IPS DF 6.9 (cell line): Measurements from ENCODE around the gene EIF4A3.

Source experiments
- DNase-seq: peaks from one replicate; pipeline ENCODE4 v3.0.0-alpha.2; 2013; ENCODE audit warnings: low read depth, low spot score
- H3K27ac ChIP-seq: one replicate; pipeline ENCODE4 v1.5.1; 2013; ENCODE audit warnings: low read length, control low read depth
- H3K27me3 ChIP-seq: 2 replicates; pipeline ENCODE4 v1.6.1; 2013; ENCODE audit warnings: mild to moderate bottlenecking, low read length; ENCODE audit not compliant: control insufficient read depth, insufficient read depth
- H3K36me3 ChIP-seq: 2 replicates; pipeline ENCODE4 v1.6.1; 2013; ENCODE audit warnings: low read length; ENCODE audit not compliant: control insufficient read depth, insufficient read depth
- H3K4me1 ChIP-seq: 2 replicates; pipeline ENCODE4 v1.6.1; 2013; ENCODE audit warnings: low read length; ENCODE audit not compliant: control insufficient read depth, insufficient read depth
- H3K4me3 ChIP-seq: 2 replicates; pipeline ENCODE4 v1.5.1; 2013; ENCODE audit warnings: mild to moderate bottlenecking, low read length
- H3K9me3 ChIP-seq: 2 replicates; pipeline ENCODE4 v1.6.1; 2013; ENCODE audit warnings: low read length, inconsistent platforms; ENCODE audit not compliant: control insufficient read depth, insufficient read depth
- WGBS: extraction: QIAGEN DNeasy Blood & Tissue Kit; methylation state at CpG from one replicate; pipeline ENCODE4 v1.1.7; 2013; ENCODE audit warnings: mixed read lengths, missing lambda C conversion rate; ENCODE audit not compliant: insufficient read length, insufficient coverage; 5-methylcytosine and 5-hydroxymethylcytosine counted together

EIF4A3 gene

DNA sequence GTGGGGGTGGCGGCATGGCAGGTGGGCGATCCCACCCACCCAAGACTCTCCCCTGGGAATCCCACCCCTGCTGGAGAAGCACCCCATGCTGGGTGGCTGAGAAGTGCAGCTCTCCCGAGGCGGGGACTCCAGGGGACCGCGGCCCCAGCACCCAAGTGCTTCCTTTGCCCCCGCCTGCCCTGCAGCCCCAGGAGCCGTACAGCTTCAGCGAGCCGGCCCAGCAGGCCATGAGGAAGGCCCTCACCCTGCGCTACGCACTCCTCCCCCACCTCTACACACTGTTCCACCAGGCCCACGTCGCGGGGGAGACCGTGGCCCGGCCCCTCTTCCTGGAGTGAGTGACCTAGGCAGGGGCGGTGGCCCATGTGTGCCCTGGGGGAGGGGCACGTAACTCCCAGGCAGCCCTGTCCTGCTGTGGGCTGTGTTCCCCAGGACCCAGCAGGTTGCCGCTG, 33.9 kb downstream of the EIF4A3 start:
- H3K27ac ChIP-seq, result no peak overlapping the region
- no CpG with 5 or more reads among the region's 20 CpGs for WGBS

DNA sequence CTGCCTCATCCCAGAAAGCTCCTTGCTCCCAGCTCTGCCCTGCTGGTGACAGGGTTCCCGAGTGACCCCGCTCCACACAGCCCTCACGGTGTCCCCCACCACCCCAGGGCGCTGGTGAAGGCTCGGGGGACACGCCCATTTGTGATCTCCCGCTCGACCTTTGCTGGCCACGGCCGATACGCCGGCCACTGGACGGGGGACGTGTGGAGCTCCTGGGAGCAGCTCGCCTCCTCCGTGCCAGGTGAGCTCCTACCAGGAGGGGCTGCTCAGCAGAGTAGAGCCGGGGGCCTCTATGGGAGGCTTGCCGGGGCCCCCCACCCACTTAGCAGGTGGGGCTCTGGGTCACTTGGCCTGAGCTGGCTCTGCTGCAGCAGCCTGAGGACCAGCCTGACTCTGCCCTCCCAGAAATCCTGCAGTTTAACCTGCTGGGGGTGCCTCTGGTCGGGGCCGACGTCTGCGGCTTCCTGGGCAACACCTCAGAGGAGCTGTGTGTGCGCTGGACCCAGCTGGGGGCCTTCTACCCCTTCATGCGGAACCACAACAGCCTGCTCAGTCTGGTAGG, 34.4 kb downstream of the EIF4A3 start:
- Histone ChIP-seq H3K4me1 (peaks cover 9% of the 10 kb centered on the region; the same call in 1 of the 2 replicates), H3K9me3 (no peaks in the 10 kb centered on the region), H3K27ac (no peak overlapping the region), H3K27me3 (no peaks in the 10 kb centered on the region), H3K4me3 (no peak overlapping the region), H3K36me3 (peaks cover 9% of the 10 kb centered on the region; the same call in 1 of the 2 replicates)
- WGBS, result no CpG with 5 or more reads among the region's 24 CpGs
- DNase-seq, result no peak

More for the DNA sequence above, 33.9 kb downstream of the EIF4A3 start:
- no peak overlapping the region for H3K4me3 ChIP-seq
- no peak for DNase-seq
- peaks cover 9% of the 10 kb centered on the region; the same call in 1 of the 2 replicates for H3K4me1 ChIP-seq
- peaks cover 12% of the 10 kb centered on the region; the same call in 1 of the 2 replicates for H3K36me3 ChIP-seq
- no peaks in the 10 kb centered on the region for H3K9me3 ChIP-seq
- H3K27me3 ChIP-seq, result no peaks in the 10 kb centered on the region

DNA sequence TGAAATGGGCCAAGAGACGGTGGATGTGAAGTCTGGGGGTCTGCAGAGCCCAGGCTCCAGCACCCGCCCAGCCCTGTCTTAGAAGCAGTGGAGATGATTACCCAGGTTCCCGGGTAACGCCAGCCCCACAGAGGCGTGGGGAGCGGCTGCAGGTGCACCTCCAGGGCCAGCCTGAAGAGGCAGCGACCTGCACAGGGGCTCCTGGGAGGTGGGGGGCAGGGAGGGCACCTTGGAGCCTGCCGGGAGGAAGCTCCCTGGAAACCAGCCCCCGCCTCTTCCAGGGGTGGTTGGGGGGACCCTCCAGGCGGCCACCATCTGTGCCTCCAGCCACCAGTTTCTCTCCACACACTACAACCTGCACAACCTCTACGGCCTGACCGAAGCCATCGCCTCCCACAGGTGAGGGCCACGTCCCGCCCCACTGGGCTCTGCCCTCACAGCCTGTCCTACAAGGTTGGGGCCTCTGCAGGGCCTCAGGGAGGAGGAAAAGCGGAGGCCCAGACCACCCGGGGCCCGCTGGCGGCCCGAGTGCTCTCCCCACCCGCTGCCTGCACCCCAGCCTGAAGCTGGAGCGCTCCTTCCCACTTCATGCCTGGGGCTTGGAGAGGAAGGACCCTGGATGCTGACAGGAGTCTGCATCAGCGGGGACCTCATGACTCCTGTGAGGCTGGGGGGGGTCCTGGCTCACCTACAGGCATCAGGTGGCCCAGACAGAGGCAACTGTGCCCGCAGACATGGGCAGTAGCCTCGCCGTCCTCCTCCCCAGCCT, 35.0 kb downstream of the EIF4A3 start:
- Histone ChIP-seq H3K27me3 (no peaks in the 10 kb centered on the region), H3K4me3 (no peak overlapping the region), H3K4me1 (peaks cover 9% of the 10 kb centered on the region; the same call in 1 of the 2 replicates), H3K36me3 (peaks cover 2% of the 10 kb centered on the region; the same call in 1 of the 2 replicates), H3K27ac (no peak overlapping the region), H3K9me3 (no peaks in the 10 kb centered on the region)
- no peak for DNase-seq
- no CpG with 5 or more reads among the region's 26 CpGs for WGBS

- H3K9me3 ChIP-seq, result no peaks in the 10 kb centered on the region
- H3K27ac ChIP-seq, result no peak overlapping the region
- no peaks in the 10 kb centered on the region for H3K27me3 ChIP-seq
- no CpG with 5 or more reads among the region's 21 CpGs for WGBS
- H3K36me3 ChIP-seq, result no peaks in the 10 kb centered on the region; the same call in 1 of the 2 replicates
- peaks cover 9% of the 10 kb centered on the region; the same call in 1 of the 2 replicates for H3K4me1 ChIP-seq
- no peak for DNase-seq
- H3K4me3 ChIP-seq, result no peak overlapping the region
Measured at GRCh38 chr17:80110927-80111701, 35.8 kb downstream of the EIF4A3 start.

DNA sequence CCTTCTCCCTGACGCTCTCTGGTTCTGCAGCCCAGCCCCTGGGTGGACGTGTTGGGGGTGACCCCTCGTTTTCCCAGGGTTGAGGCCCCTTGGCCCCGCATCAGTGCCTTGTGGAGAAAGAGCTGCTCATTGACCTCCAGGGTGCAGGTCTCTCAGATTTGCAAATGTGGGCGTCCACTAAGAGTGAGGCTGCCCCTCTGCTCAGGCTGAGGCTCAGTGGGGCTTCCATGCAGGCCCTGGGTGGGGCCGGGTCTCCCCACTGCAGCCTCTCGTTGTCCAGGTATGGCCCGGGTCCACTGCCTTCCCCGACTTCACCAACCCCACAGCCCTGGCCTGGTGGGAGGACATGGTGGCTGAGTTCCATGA, 36.5 kb downstream of the EIF4A3 start:
- H3K4me1 ChIP-seq, result peaks cover 9% of the 10 kb centered on the region; the same call in 1 of the 2 replicates
- DNase-seq, result no peak
- H3K9me3 ChIP-seq, result no peaks in the 10 kb centered on the region
- no peaks in the 10 kb centered on the region for H3K27me3 ChIP-seq
- H3K36me3 ChIP-seq, result no peaks in the 10 kb centered on the region; the same call in 1 of the 2 replicates
- no peak overlapping the region for H3K27ac ChIP-seq
- H3K4me3 ChIP-seq, result no peak overlapping the region
- WGBS, result no CpG with 5 or more reads among the region's 9 CpGs

DNA sequence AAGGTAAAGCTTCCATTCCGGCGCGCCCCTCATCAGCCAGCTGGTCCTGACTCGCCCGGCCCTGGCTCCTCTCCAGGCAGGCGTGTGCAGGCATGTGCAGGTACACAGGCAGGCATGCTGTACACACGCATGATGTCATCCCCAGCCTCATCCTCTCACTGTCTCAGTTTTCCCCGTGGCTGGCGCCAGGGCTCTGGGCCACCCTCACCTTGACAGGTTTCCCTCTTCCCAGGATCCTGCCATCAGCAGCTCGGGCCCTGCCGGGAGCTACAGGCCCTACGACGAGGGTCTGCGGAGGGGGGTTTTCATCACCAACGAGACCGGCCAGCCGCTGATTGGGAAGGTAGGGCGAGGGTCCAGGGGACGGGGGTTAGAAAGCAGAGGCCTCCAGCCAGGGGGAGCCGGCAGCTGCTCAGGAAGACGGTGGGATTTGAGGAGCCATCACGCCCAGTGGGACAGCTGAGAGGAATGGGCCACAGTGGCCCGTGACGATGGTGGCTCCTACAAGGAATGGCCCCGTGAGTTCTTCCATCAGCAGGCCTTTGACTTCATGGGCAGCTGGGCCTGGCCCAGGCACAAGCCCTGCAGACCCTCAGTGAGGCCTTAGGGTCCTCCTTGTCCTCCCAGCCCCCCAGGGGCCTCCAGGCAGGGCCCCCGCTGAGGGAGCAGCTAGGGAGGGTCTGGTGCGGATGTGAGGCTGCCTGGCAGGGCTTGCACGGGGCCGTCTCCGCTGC, 37.0 kb downstream of the EIF4A3 start:
- DNase-seq, result no peak
- H3K27me3 ChIP-seq, result no peaks in the 10 kb centered on the region
- no CpG with 5 or more reads among the region's 30 CpGs for WGBS
- H3K9me3 ChIP-seq, result no peaks in the 10 kb centered on the region
- no peak overlapping the region for H3K4me3 ChIP-seq
- H3K27ac ChIP-seq, result no peak overlapping the region
- no peaks in the 10 kb centered on the region; the same call in 1 of the 2 replicates for H3K36me3 ChIP-seq
- peaks cover 9% of the 10 kb centered on the region; the same call in 1 of the 2 replicates for H3K4me1 ChIP-seq

DNA sequence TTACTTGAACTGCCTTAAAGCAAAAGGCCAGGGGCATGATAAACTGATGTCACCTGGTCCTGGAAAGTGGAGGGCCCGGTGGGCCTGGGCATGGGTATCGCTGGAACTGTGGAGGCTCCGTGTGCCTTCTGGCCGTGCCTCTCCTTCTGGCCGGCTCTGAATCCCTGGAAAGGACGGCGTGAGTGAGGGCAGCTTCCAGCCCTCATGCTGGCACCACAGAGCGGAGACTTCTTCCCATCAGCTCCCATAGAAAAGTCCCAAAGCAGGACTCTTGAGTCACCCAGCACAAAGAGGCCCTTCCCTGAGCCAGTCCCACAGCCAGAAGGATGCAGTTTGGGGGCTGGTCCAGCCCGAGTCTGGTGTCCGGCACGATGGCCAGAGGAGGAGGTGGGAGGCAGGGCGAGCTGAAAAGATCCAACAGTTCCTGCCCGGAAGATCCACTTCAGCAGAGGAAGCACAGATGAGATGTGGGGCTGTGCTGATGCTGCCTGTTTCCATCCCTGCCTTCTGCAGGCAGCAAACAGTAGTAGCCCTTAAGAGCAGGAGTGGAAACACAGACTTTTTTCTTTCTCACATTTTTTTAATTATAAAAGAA, 37.8 kb downstream of the EIF4A3 start:
- DNase-seq, result no peak
- H3K27me3 ChIP-seq, result no peaks in the 10 kb centered on the region
- H3K36me3 ChIP-seq, result no peaks in the 10 kb centered on the region; the same call in 1 of the 2 replicates
- H3K4me3 ChIP-seq, result no peak overlapping the region
- no peaks in the 10 kb centered on the region for H3K9me3 ChIP-seq
- no peak overlapping the region for H3K27ac ChIP-seq
- H3K4me1 ChIP-seq, result peaks cover 9% of the 10 kb centered on the region; the same call in 1 of the 2 replicates
- WGBS, result no CpG with 5 or more reads among the region's 13 CpGs

- DNase-seq, result no peak
- no peaks in the 10 kb centered on the region; the same call in 1 of the 2 replicates for H3K36me3 ChIP-seq
- H3K4me1 ChIP-seq, result peaks cover 7% of the 10 kb centered on the region; the same call in 1 of the 2 replicates
- no CpG with 5 or more reads among the region's 40 CpGs for WGBS
- H3K4me3 ChIP-seq, result no peak overlapping the region
- H3K9me3 ChIP-seq, result no peaks in the 10 kb centered on the region
- H3K27ac ChIP-seq, result no peak overlapping the region
- H3K27me3 ChIP-seq, result no peaks in the 10 kb centered on the region
Measured at GRCh38 chr17:80108036-80108971, 38.6 kb downstream of the EIF4A3 start.
